Muscle of arm (tissue), 12 donors: ENCODE measurements around the gene JTB. TPM values are rescaled to one million over a fixed set of nuclear protein-coding genes. Genes with fewer than 3 reads are reported as not detected.
"Not testable (repeated sequence)": the region's sequence is repeated elsewhere in the genome, so short reads cannot be mapped to it uniquely, and the experiment has no call there.

ENCODE experiments used
- DNase-seq: peaks from one replicate; pipeline ENCODE4 v3.0.0-alpha.2; 2013
- polyA plus RNA-seq, 12 donors: library from polyadenylated mRNA; unstranded; fragments of 120-200 nt; gene quantifications; one replicate each; pipeline ENCODE4 v1.2.1, GENCODE V29; 2013; ENCODE audit not compliant: insufficient read length in 12 of 12

JTB gene
- polyA plus RNA-seq, 12 donors, result 58.3 to 90.5 (median 74.0) TPM; not detected in 1

- DNase-seq, result no peak
Observed at GRCh38 chr1:153984123-153984894, 6.8 kb upstream of the JTB start.

GRCh38 chr1:153981735-153982134, 4.3 kb upstream of the JTB start:
- DNase-seq, result not testable (repeated sequence)

GRCh38 chr1:153979091-153979490, 1.6 kb upstream of the JTB start:
- DNase-seq, result not testable (repeated sequence)

GRCh38 chr1:153978274-153978909, 918 bp upstream of the JTB start:
- no peak for DNase-seq

GRCh38 chr1:153976819-153977249, 640 bp downstream of the JTB start:
- DNase-seq, result no peak

- DNase-seq, result no peak
Observed at GRCh38 chr1:153973525-153973924, 3.9 kb downstream of the JTB start.

GRCh38 chr1:153973071-153973470, 4.4 kb downstream of the JTB start:
- no peak for DNase-seq

GRCh38 chr1:153970346-153970745, 7.1 kb downstream of the JTB start:
- no peak for DNase-seq

- no peak for DNase-seq
Observed at GRCh38 chr1:153968972-153969371, 8.5 kb downstream of the JTB start.

- DNase-seq, result no peak
Observed at GRCh38 chr1:153968408-153968807, 9.1 kb downstream of the JTB start.

- DNase-seq, result no peak
Observed at GRCh38 chr1:153968000-153968363, 9.5 kb downstream of the JTB start.

- DNase-seq, result peak; percentile 96
Observed at GRCh38 chr1:153967107-153967999, 10.1 kb downstream of the JTB start, which contains the start of gene CREB3L4. Gene CREB3L4, plus strand, starts transcription at chr1:153967902. Its CDS starts 624 bp downstream, at chr1:153968526.

- no peak for DNase-seq
Observed at GRCh38 chr1:153963850-153964331, 13.6 kb downstream of the JTB start.

- peak; percentile 99 for DNase-seq
Observed at GRCh38 chr1:153963030-153963849, 14.2 kb downstream of the JTB start, which contains the start of gene SLC39A1. Gene SLC39A1, minus strand, starts transcription at chr1:153963537. Its CDS starts 822 bp downstream, at chr1:153962715.

- no peak for DNase-seq
Observed at GRCh38 chr1:153962088-153963029, 15.1 kb downstream of the JTB start.

- no peak for DNase-seq
Observed at GRCh38 chr1:153961421-153961820, 16.1 kb downstream of the JTB start.

GRCh38 chr1:153960206-153960605, 17.3 kb downstream of the JTB start:
- no peak for DNase-seq

GRCh38 chr1:153959454-153959853, 18.0 kb downstream of the JTB start:
- DNase-seq, result no peak

GRCh38 chr1:153958961-153959260, 18.6 kb downstream of the JTB start:
- DNase-seq, result no peak
